ENCODE measurements around the gene PYGL.

Gene PYGL

DNA sequence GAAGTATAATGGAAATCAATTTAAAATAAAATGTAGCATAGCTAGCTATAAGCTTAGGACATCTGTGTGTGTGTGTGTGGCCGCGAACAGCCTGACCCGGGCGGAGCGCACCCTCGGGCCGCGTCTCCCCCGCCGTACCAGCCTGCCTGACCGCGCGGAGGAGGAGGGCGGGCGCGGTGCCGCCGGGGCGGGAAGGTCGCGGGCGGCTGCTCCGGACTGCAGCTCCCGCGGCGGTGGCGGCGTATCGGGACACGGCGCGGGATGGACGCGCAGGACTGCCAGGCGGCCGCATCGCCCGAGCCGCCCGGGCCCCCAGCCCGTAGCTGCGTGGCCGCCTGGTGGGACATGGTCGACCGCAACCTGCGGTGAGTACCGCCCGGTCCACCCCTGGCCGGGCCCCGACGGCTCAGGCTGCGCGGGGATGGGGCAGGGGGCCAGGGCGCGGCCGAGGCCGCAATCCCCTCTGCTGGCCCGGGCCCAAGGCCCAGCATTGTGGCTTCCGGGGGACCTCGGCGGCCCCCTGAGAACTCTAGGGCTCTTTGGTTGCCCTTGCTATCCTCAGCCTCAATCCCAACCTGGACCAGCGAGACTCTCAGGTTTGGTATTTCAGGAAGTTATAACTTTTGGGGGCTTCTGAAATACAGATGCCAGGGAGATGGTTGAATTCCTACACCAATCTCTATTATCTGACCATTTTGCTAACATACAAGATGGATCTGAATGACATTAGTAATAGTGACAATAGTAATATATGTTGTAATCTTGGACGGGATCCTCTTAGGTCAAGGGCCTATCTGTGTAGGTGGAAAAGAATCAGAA lies 72.2 kb downstream of the PYGL start, which contains the start of gene ABHD12B:
Gene ABHD12B, plus strand, starts transcription at position 140 of the 819 bp plus-strand sequence. Its CDS starts 122 bp downstream, at position 262.
- no peak for DNase-seq (ENCODE audit: low read depth)

- no peak for DNase-seq (ENCODE audit: low read depth)
These were observed 73.1 kb downstream of the PYGL start for GRCh38 chr14:50871228-50871627.

DNA sequence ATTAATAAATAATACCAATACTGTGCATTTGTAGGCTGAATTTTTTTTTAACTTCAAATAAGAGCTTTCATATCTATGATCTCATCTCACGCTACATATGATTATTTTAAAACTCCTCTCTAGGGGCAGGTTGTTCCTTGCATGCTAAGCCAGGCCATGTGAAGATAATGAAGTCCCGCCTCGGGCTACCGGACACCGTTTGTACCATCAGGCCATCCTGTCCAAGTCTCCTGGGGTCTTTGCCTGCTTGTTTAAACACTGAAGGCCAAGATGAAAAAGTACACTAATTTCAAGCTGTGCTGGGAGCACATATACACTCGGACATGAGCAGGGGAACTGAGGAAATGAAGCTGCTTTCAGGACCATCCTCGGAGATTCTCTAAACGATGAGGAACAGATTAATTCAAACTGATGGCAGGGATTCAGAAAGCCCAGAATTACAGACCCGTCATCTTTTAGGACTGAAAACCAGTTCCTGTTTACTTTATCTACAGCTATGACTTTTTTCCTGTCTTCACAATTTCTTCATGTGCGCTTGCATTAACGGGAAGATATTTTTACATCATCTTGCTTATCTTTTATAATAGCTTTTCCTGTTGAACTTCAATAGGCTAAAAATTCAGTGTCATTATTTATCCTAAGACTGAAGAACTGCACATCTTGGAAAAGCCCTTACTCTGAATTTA lies 78.7 kb downstream of the PYGL start:
- DNase-seq (ENCODE audit: low read depth), result no peak

DNA sequence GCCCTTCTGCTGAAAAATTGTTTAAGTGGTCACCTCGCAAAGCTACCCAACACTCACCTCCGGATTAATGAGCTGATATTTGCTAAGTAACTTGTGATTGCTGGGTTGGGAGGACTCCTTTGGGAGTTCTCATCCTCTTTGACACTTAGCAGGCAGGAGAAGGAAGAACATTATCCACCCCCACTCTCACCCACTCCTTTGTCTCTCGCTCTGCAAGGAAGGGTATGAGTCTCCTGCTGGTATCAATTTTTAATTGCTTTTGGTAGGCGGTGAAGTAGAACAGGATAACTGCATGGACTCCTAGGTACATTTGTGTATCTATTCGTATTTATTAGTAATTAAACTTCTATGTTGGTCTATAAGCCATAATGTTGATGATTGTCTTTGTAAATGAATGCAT lies 79.3 kb downstream of the PYGL start:
- DNase-seq (ENCODE audit: low read depth), result no peak

DNA sequence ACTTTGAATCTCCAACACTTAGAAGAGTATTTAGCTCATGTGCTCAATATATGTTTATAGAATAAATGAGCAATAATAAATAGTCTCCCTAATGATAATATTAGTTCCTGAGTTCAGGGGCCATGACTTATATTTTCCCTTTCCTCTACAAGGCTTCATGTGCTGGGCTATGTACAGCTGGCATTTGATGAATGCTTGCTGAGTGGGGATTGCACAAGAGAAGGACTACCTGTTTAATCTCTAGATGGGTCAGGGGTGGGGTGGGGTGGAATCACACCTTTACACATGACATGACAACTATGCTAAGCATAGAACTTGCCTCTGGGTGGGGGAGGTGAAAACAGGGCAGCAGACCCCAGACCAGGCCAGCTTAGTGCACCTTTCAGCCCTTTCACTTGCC lies 80.0 kb downstream of the PYGL start:
- no peak for DNase-seq (ENCODE audit: low read depth)

- DNase-seq (ENCODE audit: low read depth), result no peak
These were observed 82.2 kb downstream of the PYGL start for GRCh38 chr14:50862036-50862570.

GRCh38 chr14:50860478-50861086 lies 83.7 kb downstream of the PYGL start:
- peak; percentile 54 for DNase-seq (ENCODE audit: low read depth)

DNA sequence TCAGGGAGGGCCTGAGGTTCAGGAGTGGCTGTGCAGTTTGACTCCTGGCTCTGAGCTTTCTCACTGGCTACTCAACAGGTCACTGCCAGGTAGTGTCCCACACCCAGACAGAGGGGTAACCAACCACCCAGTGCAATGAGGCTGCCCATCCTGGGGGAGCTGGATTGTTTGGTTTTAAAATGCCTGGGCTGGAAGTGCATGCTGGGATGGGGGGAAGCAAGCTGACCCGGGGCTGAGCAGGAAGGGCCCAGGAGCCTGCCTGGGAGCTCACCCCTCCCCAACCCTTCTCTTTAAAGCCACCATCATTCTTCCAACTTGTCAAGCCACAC lies 85.0 kb downstream of the PYGL start:
- DNase-seq (ENCODE audit: low read depth), result no peak

DNA sequence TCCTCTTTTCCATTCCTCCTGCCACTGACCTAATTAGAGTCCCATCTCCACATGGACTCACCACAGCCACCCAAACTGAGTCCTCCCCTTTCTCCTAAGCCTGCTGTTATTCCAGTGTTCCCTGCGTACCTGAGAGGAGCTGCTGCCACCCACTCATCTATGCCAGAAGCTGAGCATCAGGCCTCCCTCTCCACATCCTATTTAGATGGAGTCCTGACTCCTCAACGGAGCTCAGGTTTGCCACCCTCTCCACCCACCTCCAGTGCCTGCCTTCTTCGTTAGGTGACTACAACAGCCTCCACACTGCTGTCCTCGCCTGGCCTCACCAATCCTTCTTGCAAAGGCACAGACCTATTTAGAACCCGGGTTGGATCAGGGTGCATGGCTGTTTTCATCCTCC lies 87.6 kb downstream of the PYGL start:
- DNase-seq (ENCODE audit: low read depth), result no peak

DNA sequence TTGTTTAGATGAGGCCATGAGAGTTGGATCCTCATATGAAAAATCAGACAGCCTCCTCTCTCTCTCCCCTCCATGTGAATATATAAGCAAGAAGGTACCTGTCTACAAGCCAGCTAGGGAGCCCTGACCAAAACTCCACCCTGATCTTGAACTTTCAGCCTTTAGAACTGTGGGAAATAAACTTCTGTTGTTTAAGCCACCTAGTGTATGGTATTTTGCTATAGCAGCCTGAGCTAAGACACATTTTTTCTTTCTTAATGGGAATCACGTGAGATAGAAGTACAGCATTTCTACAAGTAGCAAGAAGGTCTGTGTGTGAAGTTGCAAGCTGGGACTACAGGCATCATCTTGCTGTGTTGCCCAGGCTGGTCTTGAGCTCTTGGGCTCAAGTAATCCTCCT lies 88.7 kb downstream of the PYGL start:
- no peak for DNase-seq (ENCODE audit: low read depth)
